ENCODE results near the gene P4HA3. TPM values are rescaled to one million over a fixed set of nuclear protein-coding genes. Genes with fewer than 3 reads are reported as not detected.
A peak's percentile ranks its signal among the peaks of the same experiment; 100 is the strongest.
"Not testable (repeated sequence)": the region's sequence is repeated elsewhere in the genome, so short reads cannot be mapped to it uniquely, and the experiment has no call there.

P4HA3 gene
- polyA plus RNA-seq, result not detected

- Mint-ChIP-seq H3K27me3 (ENCODE audit: low read depth in 3 of 3) (peaks cover 6 to 11% (median 9%) of the 10 kb centered on the region in 3 donors), H3K27ac (no peak within 1 kb of the TSS), H3K4me3 (peak within 1 kb of the TSS; percentile 55 to 68 (median 57)), H3K36me3 (peaks cover 0 to under 1% (median 0%) of the 10 kb centered on the region in 3 donors), H3K9me3 (peaks cover under 1 to 5% (median 1%) of the 10 kb centered on the region in 6 donors), H3K4me1 (peaks cover 12 to 14% of the 10 kb centered on the region in 2 donors)
- peak; percentile 17 to 28 (median 24) for DNase-seq
Observed at GRCh38 chr11:74311352-74311926, at the start of gene P4HA3. TSS of gene P4HA3 (minus strand) at chr11:74311640. CDS start at chr11:74311611, 29 bp downstream.

- Mint-ChIP-seq H3K4me1 (peaks cover 0 to 7% of the 10 kb centered on the region in 2 donors), H3K27ac (no peak overlapping the region), H3K27me3 (ENCODE audit: low read depth in 3 of 3) (peaks cover 0 to 1% (median 1%) of the 10 kb centered on the region in 3 donors), H3K4me3 (no peak overlapping the region), H3K9me3 (no peaks in the 10 kb centered on the region), H3K36me3 (peaks cover 17 to 49% (median 27%) of the 10 kb centered on the region in 3 donors)
- DNase-seq, result no peak
Observed at GRCh38 chr11:74357449-74357848, 46.0 kb upstream of the P4HA3 start.

- no peak for DNase-seq
- H3K4me1 Mint-ChIP-seq, result peaks cover 0 to 7% of the 10 kb centered on the region in 2 donors
- no peak overlapping the region for H3K4me3 Mint-ChIP-seq
- H3K9me3 Mint-ChIP-seq, result no peaks in the 10 kb centered on the region
- H3K27me3 Mint-ChIP-seq (ENCODE audit: low read depth in 3 of 3), result peaks cover 0 to 2% (median 1%) of the 10 kb centered on the region in 3 donors
- no peak overlapping the region for H3K27ac Mint-ChIP-seq
- peaks cover 11 to 41% (median 20%) of the 10 kb centered on the region in 3 donors for H3K36me3 Mint-ChIP-seq
Observed at GRCh38 chr11:74355626-74356025, 44.2 kb upstream of the P4HA3 start.

GRCh38 chr11:74354036-74354435 lies 42.6 kb upstream of the P4HA3 start:
- no peak overlapping the region for H3K4me3 Mint-ChIP-seq
- H3K27ac Mint-ChIP-seq, result no peak overlapping the region
- H3K36me3 Mint-ChIP-seq, result peaks cover 8 to 31% (median 20%) of the 10 kb centered on the region in 3 donors
- H3K4me1 Mint-ChIP-seq, result peaks cover 0 to 7% of the 10 kb centered on the region in 2 donors
- no peak for DNase-seq
- peaks cover 0 to 2% (median 1%) of the 10 kb centered on the region in 3 donors for H3K27me3 Mint-ChIP-seq (ENCODE audit: low read depth in 3 of 3)
- H3K9me3 Mint-ChIP-seq, result no peaks in the 10 kb centered on the region

DNA sequence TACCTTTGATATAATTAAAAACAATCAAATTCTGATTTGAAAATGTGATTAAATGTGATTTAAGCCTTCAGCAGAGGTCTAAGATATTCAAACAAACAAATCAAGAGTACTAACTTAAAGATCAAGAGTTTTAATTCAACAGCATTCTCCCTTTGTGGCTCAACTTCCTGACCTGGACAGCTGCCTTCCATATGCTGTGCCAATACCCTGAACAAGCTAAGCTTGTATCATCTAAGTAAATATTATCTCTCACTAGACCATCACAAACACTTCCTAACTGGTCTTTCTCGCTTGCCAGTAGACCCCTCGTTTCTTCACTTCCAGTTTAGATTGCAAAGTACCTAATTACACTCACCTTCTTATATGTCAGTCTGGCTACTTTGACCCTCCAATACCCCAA lies 35.9 kb upstream of the P4HA3 start:
- H3K27ac Mint-ChIP-seq, result no peak overlapping the region
- peaks cover 13 to 29% (median 28%) of the 10 kb centered on the region in 3 donors for H3K36me3 Mint-ChIP-seq
- DNase-seq, result no peak
- H3K4me1 Mint-ChIP-seq, result no peaks in the 10 kb centered on the region
- no peaks in the 10 kb centered on the region for H3K9me3 Mint-ChIP-seq
- H3K27me3 Mint-ChIP-seq (ENCODE audit: low read depth in 3 of 3), result peaks cover 0 to under 1% (median 0%) of the 10 kb centered on the region in 3 donors
- no peak overlapping the region for H3K4me3 Mint-ChIP-seq

- DNase-seq, result no peak
- no peak overlapping the region for H3K27ac Mint-ChIP-seq
- no peaks in the 10 kb centered on the region for H3K4me1 Mint-ChIP-seq
- no peaks in the 10 kb centered on the region for H3K9me3 Mint-ChIP-seq
- peaks cover 17 to 40% (median 31%) of the 10 kb centered on the region in 3 donors for H3K36me3 Mint-ChIP-seq
- H3K4me3 Mint-ChIP-seq, result no peak overlapping the region
- no peaks in the 10 kb centered on the region for H3K27me3 Mint-ChIP-seq (ENCODE audit: low read depth in 3 of 3)
Observed at GRCh38 chr11:74345420-74345819, 34.0 kb upstream of the P4HA3 start.

DNA sequence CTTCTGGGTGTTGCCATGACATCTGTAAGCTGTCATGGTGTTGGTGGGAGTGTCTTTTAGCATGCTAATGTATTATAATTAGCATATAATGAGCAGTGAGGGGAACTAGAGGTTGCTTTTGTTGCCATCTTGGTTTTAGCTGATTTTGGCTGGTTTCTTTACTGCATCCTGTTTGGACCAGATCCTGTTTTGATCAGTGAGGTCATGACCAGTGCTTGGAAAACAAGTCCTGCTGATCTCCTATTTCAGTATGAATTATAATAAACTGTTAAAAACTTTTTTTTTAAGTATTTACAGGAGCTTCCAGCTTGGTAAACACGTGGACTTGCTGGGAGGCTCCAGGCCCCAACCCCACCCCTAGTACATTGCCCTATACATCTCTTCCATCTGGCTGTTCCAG lies 30.5 kb upstream of the P4HA3 start:
- Mint-ChIP-seq H3K27me3 (ENCODE audit: low read depth in 3 of 3) (no peaks in the 10 kb centered on the region), H3K4me3 (no peak overlapping the region), H3K36me3 (peaks cover 23 to 41% (median 36%) of the 10 kb centered on the region in 3 donors), H3K27ac (no peak overlapping the region), H3K9me3 (no peaks in the 10 kb centered on the region), H3K4me1 (no peaks in the 10 kb centered on the region)
- DNase-seq, result no peak

- Mint-ChIP-seq H3K36me3 (peaks cover 20 to 37% (median 35%) of the 10 kb centered on the region in 3 donors), H3K27ac (no peak overlapping the region), H3K4me3 (no peak overlapping the region), H3K9me3 (no peaks in the 10 kb centered on the region), H3K27me3 (ENCODE audit: low read depth in 3 of 3) (no peaks in the 10 kb centered on the region), H3K4me1 (no peaks in the 10 kb centered on the region)
- DNase-seq, result no peak
Observed at GRCh38 chr11:74339619-74340018, 28.2 kb upstream of the P4HA3 start.

DNA sequence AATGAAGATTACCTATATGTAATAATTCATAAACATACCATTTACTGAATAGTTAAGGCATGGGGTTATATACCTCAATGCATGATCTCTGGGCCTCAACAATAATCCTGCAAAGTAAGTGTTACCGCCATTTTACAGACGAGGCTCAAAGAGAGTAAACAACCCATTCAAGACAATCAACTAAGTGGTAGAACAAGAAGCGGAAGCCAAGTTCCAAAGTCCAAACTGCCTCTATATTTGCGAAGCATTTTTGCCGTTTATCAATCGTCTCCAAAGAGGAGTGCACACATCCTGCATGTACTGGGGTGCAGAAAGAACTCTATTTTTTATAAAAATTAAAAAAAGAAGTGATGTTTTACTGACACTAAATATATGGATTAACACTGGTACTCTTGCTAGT lies 27.5 kb upstream of the P4HA3 start:
- Mint-ChIP-seq H3K27ac (no peak overlapping the region), H3K36me3 (peaks cover 16 to 35% (median 32%) of the 10 kb centered on the region in 3 donors), H3K4me3 (no peak overlapping the region), H3K4me1 (no peaks in the 10 kb centered on the region), H3K27me3 (ENCODE audit: low read depth in 3 of 3) (no peaks in the 10 kb centered on the region), H3K9me3 (no peaks in the 10 kb centered on the region)
- DNase-seq, result no peak

GRCh38 chr11:74333193-74333592 lies 21.8 kb upstream of the P4HA3 start:
- Mint-ChIP-seq H3K4me1 (no peaks in the 10 kb centered on the region), H3K27me3 (ENCODE audit: low read depth in 3 of 3) (no peaks in the 10 kb centered on the region), H3K4me3 (no peak overlapping the region), H3K36me3 (peaks cover 8 to 11% (median 10%) of the 10 kb centered on the region in 3 donors), H3K27ac (peak overlapping the region in 1 of 6 donors; percentile 35), H3K9me3 (no peaks in the 10 kb centered on the region)
- no peak for DNase-seq

DNA sequence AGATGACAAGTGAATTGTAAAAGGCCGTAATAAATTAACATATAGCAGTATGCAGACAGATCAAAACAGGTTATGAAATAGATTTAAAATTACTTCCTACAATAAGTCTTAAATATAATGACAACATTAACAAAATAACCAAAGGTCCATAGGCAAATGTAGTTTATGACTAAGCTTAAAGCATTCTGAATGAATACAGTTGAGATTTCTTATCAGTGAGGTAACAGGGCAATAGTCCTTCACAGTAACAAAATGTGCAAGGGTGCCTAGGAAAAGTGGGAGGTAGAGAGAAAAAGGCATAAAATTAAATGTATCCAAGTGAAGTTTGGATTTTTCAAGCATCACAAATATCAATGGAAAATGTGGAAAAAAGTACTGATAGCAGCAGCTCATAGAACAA lies 20.9 kb upstream of the P4HA3 start:
- Mint-ChIP-seq H3K4me3 (no peak overlapping the region), H3K4me1 (no peaks in the 10 kb centered on the region), H3K27ac (no peak overlapping the region), H3K9me3 (no peaks in the 10 kb centered on the region), H3K27me3 (ENCODE audit: low read depth in 3 of 3) (no peaks in the 10 kb centered on the region), H3K36me3 (peaks cover 8 to 11% (median 8%) of the 10 kb centered on the region in 3 donors)
- no peak for DNase-seq

GRCh38 chr11:74331000-74331399 lies 19.6 kb upstream of the P4HA3 start:
- not testable (repeated sequence) for DNase-seq; H3K27me3 Mint-ChIP-seq (ENCODE audit: low read depth in 3 of 3); H3K36me3 Mint-ChIP-seq; H3K9me3 Mint-ChIP-seq; H3K4me3 Mint-ChIP-seq; H3K4me1 Mint-ChIP-seq; H3K27ac Mint-ChIP-seq

DNA sequence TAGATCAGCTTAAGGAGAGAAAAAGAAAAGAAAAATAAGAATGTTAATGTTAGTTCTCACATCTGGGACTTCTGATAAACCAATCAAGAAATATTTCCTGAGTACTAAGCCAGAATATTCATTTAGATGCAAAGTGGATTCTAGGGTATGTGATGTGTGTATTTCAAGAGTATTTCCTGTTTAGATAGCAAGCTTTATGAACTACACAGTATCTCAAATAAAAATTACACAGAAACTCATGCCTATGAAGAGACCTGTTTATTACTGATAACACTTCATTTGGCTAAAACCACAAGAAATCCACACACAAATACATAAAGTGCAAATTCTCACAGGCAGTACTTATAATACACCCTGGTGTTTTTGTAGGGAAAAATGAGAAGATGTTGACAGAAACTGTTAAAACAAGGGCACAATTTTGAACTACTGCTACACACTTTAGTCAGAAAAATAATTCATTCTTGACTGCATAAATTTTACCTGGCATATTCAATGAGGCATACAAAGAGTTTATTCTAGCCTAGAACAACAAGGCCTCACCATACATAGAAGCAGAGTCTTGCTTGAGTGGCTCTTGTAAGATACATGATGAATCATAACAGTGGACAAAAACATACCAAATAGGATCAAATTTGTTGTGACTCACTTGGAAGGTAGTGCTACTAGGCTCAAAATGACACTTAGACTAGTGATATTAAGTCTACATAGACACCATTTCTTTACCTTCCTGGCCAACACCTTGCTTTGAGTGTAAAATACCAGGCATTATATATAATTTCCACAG lies 18.8 kb upstream of the P4HA3 start:
- Mint-ChIP-seq H3K36me3 (peaks cover 0 to 5% (median 5%) of the 10 kb centered on the region in 3 donors), H3K9me3 (no peaks in the 10 kb centered on the region), H3K4me1 (no peaks in the 10 kb centered on the region), H3K4me3 (no peak overlapping the region), H3K27me3 (ENCODE audit: low read depth in 3 of 3) (peaks cover 2 to 4% (median 2%) of the 10 kb centered on the region in 3 donors), H3K27ac (no peak overlapping the region)
- DNase-seq, result no peak

DNA sequence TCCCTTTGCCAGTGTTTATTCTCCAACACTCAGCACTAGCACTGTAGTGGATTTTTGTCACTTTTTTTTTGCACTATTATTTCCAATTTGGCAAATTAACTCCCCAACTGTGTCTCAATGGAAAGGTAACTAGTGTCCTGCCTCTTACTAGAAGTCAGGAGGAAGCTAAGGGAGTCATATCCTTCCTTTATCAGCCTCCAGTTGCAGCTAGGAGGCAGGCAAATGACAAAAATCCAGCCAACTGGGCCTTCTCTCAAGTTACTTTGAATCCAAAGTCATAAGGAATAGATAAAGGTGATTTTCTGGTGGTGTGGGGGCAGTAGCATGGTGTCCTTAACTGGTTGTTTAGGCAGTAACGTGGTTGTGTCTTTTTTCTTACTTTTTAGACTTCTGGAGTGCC lies 15.6 kb upstream of the P4HA3 start:
- Mint-ChIP-seq H3K27ac (peak overlapping the region in 1 of 6 donors; percentile 33), H3K4me3 (no peak overlapping the region), H3K27me3 (ENCODE audit: low read depth in 3 of 3) (peaks cover 2 to 4% (median 2%) of the 10 kb centered on the region in 3 donors), H3K4me1 (no peaks in the 10 kb centered on the region), H3K36me3 (peaks cover 0 to 7% (median 4%) of the 10 kb centered on the region in 3 donors), H3K9me3 (no peaks in the 10 kb centered on the region)
- DNase-seq, result no peak
